Duodenal mucosa (tissue), 2 donors: ENCODE data around the gene TRMT2A.
"Not testable (repeated sequence)": the region's sequence is repeated elsewhere in the genome, so short reads cannot be mapped to it uniquely, and the experiment has no call there.

Source experiments
- H3K27ac ChIP-seq: one replicate; pipeline ENCODE4 v1.7.0; 2013; ENCODE audit warnings: low read depth, low read length
- H3K27me3 ChIP-seq, 2 donors: one replicate each; pipeline ENCODE4 v1.7.0; 2013; ENCODE audit warnings: low read length in 2 of 2, control low read depth in 1 of 2; ENCODE audit not compliant: insufficient read depth in 2 of 2, control insufficient read depth in 1 of 2
- H3K36me3 ChIP-seq, 2 donors: one replicate each; pipeline ENCODE4 v1.7.0; 2013; ENCODE audit warnings: low read length in 2 of 2, control low read depth in 1 of 2; ENCODE audit not compliant: insufficient read depth in 2 of 2, control insufficient read depth in 1 of 2
- H3K4me1 ChIP-seq, 2 donors: one replicate each; pipeline ENCODE4 v1.7.0; 2013; ENCODE audit warnings: low read length in 2 of 2, control low read depth in 1 of 2; ENCODE audit not compliant: insufficient read depth in 2 of 2, control insufficient read depth in 1 of 2
- H3K4me3 ChIP-seq, 2 donors: one replicate each; pipeline ENCODE4 v1.7.0; 2013; ENCODE audit warnings: low read length in 2 of 2, low read depth in 1 of 2
- H3K9ac ChIP-seq, 2 donors: one replicate each; pipeline ENCODE4 v1.7.0; 2013; ENCODE audit warnings: low read length in 2 of 2, low read depth in 1 of 2
- H3K9me3 ChIP-seq, 2 donors: one replicate each; pipeline ENCODE4 v1.7.0; 2013; ENCODE audit warnings: low read length in 2 of 2, control low read depth in 1 of 2; ENCODE audit not compliant: control insufficient read depth in 1 of 2

Gene TRMT2A

DNA sequence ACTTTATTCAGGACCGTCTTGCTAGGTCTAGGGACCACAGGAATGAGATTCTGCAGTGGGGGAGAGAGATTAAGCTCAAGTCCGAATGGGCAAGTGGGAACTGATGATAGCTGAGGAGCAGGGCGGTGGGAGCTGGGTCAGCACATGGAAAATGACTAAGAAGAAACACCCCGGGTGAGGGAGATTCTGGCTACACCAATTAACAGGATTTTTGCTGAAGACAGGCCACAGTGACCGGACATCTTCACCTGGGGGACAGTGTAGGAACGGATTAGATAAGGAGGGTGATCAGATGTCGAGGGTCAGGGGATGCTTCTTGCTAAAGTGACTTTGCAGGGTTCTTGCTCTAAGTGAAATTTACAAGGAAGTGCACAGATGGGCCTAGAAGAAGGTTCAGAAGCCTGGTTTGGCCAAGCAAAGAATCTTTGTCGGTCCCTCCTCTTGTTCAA lies 45.5 kb downstream of the TRMT2A start:
- no peaks in the 10 kb centered on the region for H3K36me3 ChIP-seq
- H3K27ac ChIP-seq, result no peak overlapping the region
- H3K9me3 ChIP-seq, result no peaks in the 10 kb centered on the region
- no peak overlapping the region for H3K4me3 ChIP-seq
- H3K27me3 ChIP-seq, result no peaks in the 10 kb centered on the region
- H3K4me1 ChIP-seq, result no peaks in the 10 kb centered on the region
- H3K9ac ChIP-seq, result no peak overlapping the region

DNA sequence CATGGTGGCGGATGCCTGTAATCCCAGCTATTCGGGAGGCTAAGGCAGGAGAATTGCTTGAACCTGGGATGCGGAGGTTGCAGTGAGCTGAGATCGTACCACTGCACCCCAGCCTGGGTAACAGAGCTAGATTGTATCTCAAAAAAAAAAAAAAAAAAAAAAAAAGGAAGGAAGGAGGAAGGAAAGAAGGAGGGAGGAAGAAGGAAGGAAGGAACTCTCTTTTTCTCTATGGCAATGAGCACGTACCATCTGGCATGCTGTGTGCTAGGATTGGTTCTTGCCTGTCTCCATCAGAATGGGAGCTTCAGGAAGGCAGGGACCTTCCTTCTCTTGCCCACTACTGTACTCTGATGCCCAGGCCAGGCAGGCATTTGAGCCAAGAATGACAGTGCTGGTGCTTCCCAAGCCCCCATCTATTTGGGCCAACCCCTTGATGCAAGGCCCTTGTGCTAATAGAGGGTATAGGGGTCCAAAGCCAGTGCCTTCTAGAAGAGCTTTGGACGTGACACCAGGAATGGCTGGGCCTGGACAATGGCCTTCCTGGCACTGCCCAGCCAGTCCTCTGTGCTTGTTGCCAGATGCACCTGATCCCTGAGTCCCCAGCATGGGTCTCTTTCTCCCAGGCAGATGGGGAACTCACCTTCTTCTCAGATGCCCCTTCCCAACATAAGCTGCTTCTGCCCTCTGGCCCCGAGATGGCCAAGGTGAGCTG lies 47.5 kb downstream of the TRMT2A start:
- H3K4me1 ChIP-seq, result no peaks in the 10 kb centered on the region
- peaks cover 0 to 6% of the 10 kb centered on the region in 2 donors for H3K36me3 ChIP-seq
- no peaks in the 10 kb centered on the region for H3K9me3 ChIP-seq
- H3K27ac ChIP-seq, result no peak overlapping the region
- no peak overlapping the region for H3K4me3 ChIP-seq
- no peak overlapping the region for H3K9ac ChIP-seq
- no peaks in the 10 kb centered on the region for H3K27me3 ChIP-seq

DNA sequence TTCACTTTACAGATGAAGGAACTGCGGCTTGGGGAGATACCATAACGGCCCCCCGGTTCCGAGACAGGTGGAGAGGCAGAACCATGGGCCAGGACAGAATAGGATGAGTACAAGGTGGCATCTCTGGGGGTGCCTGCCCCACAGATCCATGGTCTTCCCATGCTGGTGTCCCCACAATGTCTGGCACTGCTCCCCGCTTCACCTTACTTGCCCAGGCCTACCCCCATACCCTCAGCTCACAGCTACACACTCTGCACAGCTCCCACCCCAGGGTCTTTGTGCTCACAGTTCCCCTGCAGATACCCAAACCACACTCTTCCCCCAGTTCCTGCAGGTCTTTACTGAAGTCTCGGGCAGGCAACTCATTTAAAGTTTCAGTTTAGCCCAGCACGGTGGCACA lies 48.4 kb downstream of the TRMT2A start:
- no peak overlapping the region for H3K9ac ChIP-seq
- no peaks in the 10 kb centered on the region for H3K9me3 ChIP-seq
- peaks cover 0 to 14% of the 10 kb centered on the region in 2 donors for H3K36me3 ChIP-seq
- H3K4me1 ChIP-seq, result no peaks in the 10 kb centered on the region
- no peak overlapping the region for H3K4me3 ChIP-seq
- no peak overlapping the region for H3K27ac ChIP-seq
- no peaks in the 10 kb centered on the region for H3K27me3 ChIP-seq

DNA sequence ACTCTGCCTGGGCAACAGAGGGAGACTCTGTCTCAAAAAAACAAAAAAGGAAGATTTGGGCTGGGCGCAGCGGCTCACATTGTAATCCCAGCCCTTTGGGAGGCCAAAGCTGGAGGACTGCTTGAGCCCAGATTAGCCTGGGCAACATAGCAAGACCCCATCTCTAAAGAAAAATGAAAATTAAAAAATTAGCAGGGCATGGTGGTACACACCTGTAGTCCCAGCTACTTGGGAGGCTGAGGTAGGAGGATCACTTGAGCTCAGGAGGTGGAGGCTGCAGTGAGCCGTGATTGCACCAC lies 49.7 kb downstream of the TRMT2A start:
- not testable (repeated sequence) for H3K4me1 ChIP-seq

DNA sequence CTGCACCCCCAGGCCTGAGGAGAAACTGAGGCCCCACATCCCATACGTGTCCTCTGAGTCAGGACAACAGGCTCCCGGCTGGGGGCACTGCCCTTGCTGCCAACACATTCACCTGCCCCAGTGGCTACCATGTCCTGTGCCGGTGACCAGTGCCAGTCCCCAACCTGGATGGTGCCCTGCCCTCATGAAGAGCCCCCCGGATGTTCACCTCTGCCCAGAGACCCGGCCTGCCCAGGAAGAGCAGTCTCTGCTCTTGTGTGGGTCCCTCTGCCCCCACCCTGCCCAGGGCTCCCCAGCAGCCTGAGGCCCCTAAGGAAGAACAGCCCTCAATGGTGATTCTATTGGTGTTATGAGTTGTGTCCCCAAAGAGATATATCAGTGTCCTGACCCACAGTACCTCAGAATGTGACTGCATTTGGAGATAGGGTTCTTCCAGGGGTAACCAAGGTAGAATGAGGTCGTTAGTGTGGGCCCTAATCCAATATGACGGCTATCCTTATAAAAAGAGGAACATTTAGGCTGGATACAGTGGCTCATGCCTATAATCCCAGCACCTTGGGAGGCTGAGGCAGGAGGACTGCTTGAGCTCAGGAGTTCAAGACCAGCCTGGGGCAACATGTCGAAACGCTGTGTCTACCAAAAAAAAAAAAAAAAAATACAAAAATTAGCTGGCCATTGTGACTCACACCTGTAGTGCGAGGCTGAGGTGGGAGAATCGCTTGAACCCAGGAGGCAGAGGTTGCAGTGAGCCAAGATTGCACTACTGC lies 50.2 kb downstream of the TRMT2A start:
- peaks cover 3 to 30% of the 10 kb centered on the region in 2 donors for H3K36me3 ChIP-seq
- H3K27me3 ChIP-seq, result no peaks in the 10 kb centered on the region
- no peaks in the 10 kb centered on the region for H3K9me3 ChIP-seq
- H3K27ac ChIP-seq, result no peak overlapping the region
- H3K4me1 ChIP-seq, result peaks cover 0 to 2% of the 10 kb centered on the region in 2 donors
- H3K9ac ChIP-seq, result no peak overlapping the region
- H3K4me3 ChIP-seq, result no peak overlapping the region

More for the DNA sequence above, 49.7 kb downstream of the TRMT2A start:
- H3K9ac ChIP-seq, H3K9me3 ChIP-seq, H3K27me3 ChIP-seq, H3K4me3 ChIP-seq, H3K27ac ChIP-seq: not testable (repeated sequence)
- H3K36me3 ChIP-seq, result peaks cover 0 to 25% of the 10 kb centered on the region in 2 donors

DNA sequence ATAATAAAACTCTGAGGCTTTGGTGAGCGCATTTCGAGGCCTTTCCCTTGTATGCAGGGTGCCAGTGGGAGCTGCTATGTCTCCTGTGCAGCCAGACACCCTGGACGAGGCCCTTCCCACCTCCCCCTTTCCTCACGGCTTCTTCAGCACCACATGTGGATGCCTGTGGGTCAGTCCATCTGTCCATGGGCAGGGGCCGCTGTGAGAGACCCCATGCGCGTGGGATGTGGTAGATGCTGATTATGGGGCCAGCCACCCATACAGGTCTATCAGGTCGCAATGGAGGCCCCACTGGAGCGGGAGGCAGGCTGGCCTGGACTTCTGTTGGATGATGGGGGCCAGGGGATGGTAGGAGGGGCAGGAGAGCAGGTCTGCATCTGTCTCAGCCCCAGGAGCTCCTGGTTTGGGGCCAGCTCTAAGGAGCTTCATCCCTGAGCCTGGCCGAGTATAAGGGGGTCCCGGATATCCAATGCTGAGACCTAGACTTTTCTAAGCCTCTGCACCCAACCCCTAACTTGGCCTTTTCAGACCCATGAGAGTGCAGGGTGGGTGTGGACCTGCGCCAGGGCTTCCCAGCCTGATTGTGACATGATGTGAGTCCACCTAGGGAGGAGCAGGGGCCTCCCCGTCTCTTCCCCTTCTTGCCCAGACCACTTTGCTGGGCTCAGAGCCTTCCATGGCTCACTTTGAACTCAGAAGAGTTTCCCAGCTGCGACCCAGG lies 51.0 kb downstream of the TRMT2A start:
- H3K27me3 ChIP-seq, result no peaks in the 10 kb centered on the region
- no peak overlapping the region for H3K27ac ChIP-seq
- H3K36me3 ChIP-seq, result peaks cover 5 to 37% of the 10 kb centered on the region in 2 donors
- H3K9ac ChIP-seq, result no peak overlapping the region
- no peaks in the 10 kb centered on the region for H3K9me3 ChIP-seq
- H3K4me1 ChIP-seq, result peaks cover 0 to 2% of the 10 kb centered on the region in 2 donors
- no peak overlapping the region for H3K4me3 ChIP-seq

DNA sequence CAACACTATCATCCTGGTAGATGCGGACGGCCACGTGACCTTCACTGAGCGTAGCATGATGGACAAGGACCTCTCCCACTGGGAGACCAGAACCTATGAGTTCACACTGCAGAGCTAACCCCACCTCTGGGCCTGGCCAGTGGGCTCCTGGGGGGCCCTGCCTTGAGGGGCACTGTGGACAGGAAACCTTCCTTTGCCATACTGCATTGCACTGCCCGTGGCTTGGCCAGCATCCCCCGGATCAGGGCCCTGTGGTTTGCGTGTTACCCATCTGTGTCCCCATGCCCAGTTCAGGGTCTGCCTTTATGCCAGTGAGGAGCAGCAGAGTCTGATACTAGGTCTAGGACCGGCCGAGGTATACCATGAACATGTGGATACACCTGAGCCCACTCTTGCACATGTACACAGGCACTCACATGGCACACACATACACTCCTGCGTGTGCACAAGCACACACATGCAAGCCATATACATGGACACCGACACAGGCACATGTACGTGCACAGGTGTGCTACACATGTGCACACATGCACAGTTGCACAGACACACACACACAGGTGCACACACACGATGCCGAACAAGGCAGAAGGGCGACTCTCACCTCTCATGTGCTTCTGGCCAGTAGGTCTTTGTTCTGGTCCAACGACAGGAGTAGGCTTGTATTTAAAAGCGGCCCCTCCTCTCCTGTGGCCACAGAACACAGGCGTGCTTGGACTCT lies 52.3 kb downstream of the TRMT2A start:
- H3K4me1 ChIP-seq, result peaks cover 0 to 2% of the 10 kb centered on the region in 2 donors
- H3K4me3 ChIP-seq, result no peak overlapping the region
- H3K9ac ChIP-seq, result no peak overlapping the region
- H3K27ac ChIP-seq, result no peak overlapping the region
- no peaks in the 10 kb centered on the region for H3K9me3 ChIP-seq
- peaks cover 5 to 45% of the 10 kb centered on the region in 2 donors for H3K36me3 ChIP-seq
- no peaks in the 10 kb centered on the region for H3K27me3 ChIP-seq

DNA sequence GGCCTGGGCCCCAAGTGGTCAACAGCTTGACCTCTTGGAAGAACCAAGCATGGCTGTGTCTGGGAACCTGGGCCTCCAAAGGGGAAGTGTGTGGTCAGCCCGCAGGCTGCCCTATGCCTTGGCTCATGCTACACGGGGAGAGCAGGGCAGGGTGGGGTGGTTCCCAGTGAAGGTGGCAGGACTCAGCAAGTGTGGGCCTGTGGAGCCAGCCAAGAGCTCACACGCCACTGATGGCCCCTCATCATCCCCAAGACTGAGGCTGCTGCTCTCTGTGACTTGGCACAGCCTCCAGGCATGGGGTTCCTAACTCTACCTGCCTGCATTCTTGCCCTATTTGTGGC lies 52.9 kb downstream of the TRMT2A start:
- Histone ChIP-seq H3K4me3 (no peak overlapping the region), H3K9ac (no peak overlapping the region), H3K4me1 (peaks cover 0 to 2% of the 10 kb centered on the region in 2 donors), H3K36me3 (peaks cover 5 to 48% of the 10 kb centered on the region in 2 donors), H3K27ac (no peak overlapping the region), H3K9me3 (no peaks in the 10 kb centered on the region), H3K27me3 (no peaks in the 10 kb centered on the region)

DNA sequence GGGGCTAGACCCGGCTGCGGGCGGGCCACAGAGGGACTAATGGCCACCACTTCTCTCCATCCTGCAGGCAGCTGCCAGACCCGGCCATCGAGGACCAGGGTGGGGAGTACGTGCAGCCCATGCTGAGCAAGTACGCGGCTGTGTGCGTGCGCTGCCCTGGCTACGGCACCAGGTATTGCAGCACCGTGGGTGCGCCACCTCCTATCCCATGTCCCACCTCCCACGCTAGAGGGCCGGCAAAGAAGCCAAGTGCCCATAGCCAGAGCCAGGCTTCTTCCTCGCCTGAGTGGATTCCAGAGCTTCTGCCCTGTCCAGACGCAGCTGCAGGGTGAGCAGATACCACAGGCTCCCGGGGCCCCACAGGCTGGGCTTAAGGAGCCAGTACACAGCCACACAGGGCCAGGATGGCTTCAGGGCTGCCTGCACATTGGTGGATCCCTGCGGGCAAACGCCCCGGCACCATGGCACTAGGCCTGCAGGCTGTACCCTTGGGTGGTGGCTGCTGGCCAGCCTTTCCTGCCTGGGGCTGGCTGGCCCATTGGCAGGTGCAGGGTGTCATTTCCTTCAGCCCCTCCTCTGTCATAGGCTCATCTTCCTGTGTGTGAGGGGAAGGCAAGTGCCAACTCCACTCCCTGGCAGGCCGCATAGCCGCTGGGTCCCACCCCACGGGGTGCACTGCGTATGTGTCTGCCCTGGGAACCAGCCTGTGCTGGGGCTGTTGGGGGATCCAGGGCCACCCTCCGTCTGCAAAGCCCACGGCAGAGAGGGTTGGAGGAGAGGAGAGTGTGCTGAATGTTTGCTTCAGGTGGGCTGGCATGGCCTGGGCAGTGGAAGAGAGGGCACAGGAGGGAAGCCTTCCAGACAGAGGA lies 53.5 kb downstream of the TRMT2A start:
- peaks cover 0 to 2% of the 10 kb centered on the region in 2 donors for H3K4me1 ChIP-seq
- no peak overlapping the region for H3K4me3 ChIP-seq
- H3K27me3 ChIP-seq, result no peaks in the 10 kb centered on the region
- no peaks in the 10 kb centered on the region for H3K9me3 ChIP-seq
- H3K27ac ChIP-seq, result no peak overlapping the region
- H3K36me3 ChIP-seq, result peaks cover 5 to 51% of the 10 kb centered on the region in 2 donors
- no peak overlapping the region for H3K9ac ChIP-seq
